Measurements from ENCODE around the gene OR10A4.

DNA sequence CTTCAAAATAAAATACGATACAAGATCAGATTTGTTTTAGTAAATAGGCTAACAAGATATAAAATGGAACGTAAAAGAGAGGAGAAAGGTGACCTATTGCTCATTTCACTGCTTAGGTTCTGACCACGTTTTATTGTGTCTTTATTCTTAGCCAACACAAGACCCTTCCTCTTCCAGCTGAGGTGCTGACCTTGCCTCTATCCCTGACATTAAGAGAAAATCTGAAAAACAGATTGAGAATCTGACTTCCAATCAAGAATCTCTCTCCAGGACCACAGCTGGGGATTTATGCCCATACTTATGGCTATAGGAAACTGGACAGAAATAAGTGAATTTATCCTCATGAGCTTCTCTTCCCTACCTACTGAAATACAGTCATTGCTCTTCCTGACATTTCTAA lies 31.0 kb upstream of the OR10A4 start, which contains the start of gene OR10A5:
- TF ChIP-seq EZH2 (IDR thresholded peaks at IDR 0.05; ENCODE audit: borderline replicate concordance, insufficient read depth, low read length, poor library complexity, severe bottlenecking), result no peak
- no peak for TF ChIP-seq EP300 (conservative IDR thresholded peaks at IDR 0.05; ENCODE audit: poor library complexity, severe bottlenecking)
- TF ChIP-seq POLR2AphosphoS5 (IDR thresholded peaks at IDR 0.05), result no peak
- no peak for TF ChIP-seq CTCF (IDR thresholded peaks at IDR 0.05; ENCODE audit: poor library complexity, severe bottlenecking)
- TF ChIP-seq TAF1 (IDR thresholded peaks at IDR 0.05; ENCODE audit: low read depth), result no peak
- TF ChIP-seq RAD21 (conservative IDR thresholded peaks at IDR 0.05), result no peak
- no peak for TF ChIP-seq SMC3 (conservative IDR thresholded peaks at IDR 0.05; ENCODE audit: poor library complexity)

All from neural cell (in vitro differentiated cells).